Liver (tissue), 9 donors: ENCODE results near the gene DNMBP. TPM values are rescaled to one million over a fixed set of nuclear protein-coding genes. Genes with fewer than 3 reads are reported as not detected.
A peak's percentile ranks its signal among the peaks of the same experiment; 100 is the strongest.

Source experiments
- DNase-seq: peaks from one replicate; pipeline ENCODE4 v3.0.0-alpha.2; 2017; ENCODE audit warnings: low spot score
- H3K27ac ChIP-seq, 2 donors: one replicate each; pipeline ENCODE4 v1.7.0; 2013; ENCODE audit warnings: inconsistent platforms in 2 of 2, low read length in 2 of 2, control low read depth in 1 of 2, low read depth in 1 of 2, mild to moderate bottlenecking in 1 of 2
- H3K27me3 ChIP-seq, 4 donors: one replicate each; pipeline versions ENCODE4 v1.6.1 to v1.7.0; 2013; ENCODE audit warnings: low read length in 3 of 4, inconsistent platforms in 1 of 4, mild to moderate bottlenecking in 1 of 4, moderate library complexity in 1 of 4; ENCODE audit not compliant: control insufficient read depth in 4 of 4, insufficient read depth in 4 of 4
- H3K36me3 ChIP-seq, 4 donors: one replicate each; pipeline versions ENCODE4 v1.6.1 to v1.7.0; 2013; ENCODE audit warnings: low read length in 3 of 4, mild to moderate bottlenecking in 3 of 4, low read depth in 1 of 4, moderate library complexity in 1 of 4; ENCODE audit not compliant: control insufficient read depth in 4 of 4, insufficient read depth in 3 of 4
- H3K4me1 ChIP-seq, 4 donors: one replicate each; pipeline versions ENCODE4 v1.6.1 to v1.7.0; 2013; ENCODE audit warnings: low read length in 3 of 4, mild to moderate bottlenecking in 3 of 4, moderate library complexity in 1 of 4; ENCODE audit not compliant: control insufficient read depth in 4 of 4, insufficient read depth in 4 of 4
- H3K4me3 ChIP-seq, 3 donors: one replicate each; pipeline versions ENCODE4 v1.6.1 to v1.7.0; 2013; ENCODE audit warnings: low read length in 3 of 3, control low read depth in 1 of 3, low read depth in 1 of 3, mild to moderate bottlenecking in 1 of 3
- H3K9ac ChIP-seq, 2 donors: one replicate each; pipeline ENCODE4 v1.7.0; 2013; ENCODE audit warnings: low read length in 2 of 2, mild to moderate bottlenecking in 2 of 2, moderate library complexity in 2 of 2, control low read depth in 1 of 2, low read depth in 1 of 2
- H3K9me3 ChIP-seq, 4 donors: one replicate each; pipeline versions ENCODE4 v1.6.1 to v1.7.0; 2013; ENCODE audit warnings: low read length in 3 of 4; ENCODE audit not compliant: control insufficient read depth in 4 of 4
- ATF3 ChIP-seq: IDR thresholded peaks from 2 replicates; pipeline ENCODE4 v1.6.1; 2016; ENCODE audit warnings: antibody characterized with exemption
- CTCF ChIP-seq: fragments of 150-350 bp; IDR thresholded peaks from 2 replicates; pipeline ENCODE4 v1.5.1; 2017; ENCODE audit warnings: improper control_type of control experiment, low read depth, low read length; ENCODE audit not compliant: missing input control
- EGR1 ChIP-seq, 2 donors: IDR thresholded peaks; 2 replicates each; pipeline ENCODE4 v1.6.1; 2016 to 2018; ENCODE audit warnings: antibody characterized with exemption in 2 of 2, low read depth in 2 of 2
- FOXA1 ChIP-seq: IDR thresholded peaks from 2 replicates; pipeline ENCODE4 v1.6.1; 2016; ENCODE audit warnings: antibody characterized with exemption
- FOXA2 ChIP-seq: IDR thresholded peaks from 2 replicates; pipeline ENCODE4 v1.6.1; 2016; ENCODE audit warnings: antibody characterized with exemption
- GABPA ChIP-seq, 2 donors: IDR thresholded peaks in 1 of 2; conservative IDR thresholded peaks in 1 of 2; 2 replicates each; pipeline ENCODE4 v1.6.1; 2016; ENCODE audit warnings: antibody characterized with exemption in 2 of 2, mild to moderate bottlenecking in 1 of 2, moderate library complexity in 1 of 2
- HNF4A ChIP-seq, 2 donors: conservative IDR thresholded peaks; 2 replicates each; pipeline ENCODE4 v1.6.1; 2016; ENCODE audit warnings: antibody characterized with exemption in 2 of 2, mild to moderate bottlenecking in 2 of 2
- HNF4G ChIP-seq: IDR thresholded peaks from 2 replicates; pipeline ENCODE4 v1.6.1; 2016; ENCODE audit warnings: antibody characterized with exemption
- JUND ChIP-seq, 2 donors: IDR thresholded peaks; 2 replicates each; pipeline ENCODE4 v1.6.1; 2016; ENCODE audit warnings: antibody characterized with exemption in 2 of 2
- MAX ChIP-seq: IDR thresholded peaks from 2 replicates; pipeline ENCODE4 v1.6.1; 2016; ENCODE audit warnings: antibody characterized with exemption
- NR2F2 ChIP-seq: IDR thresholded peaks from 2 replicates; pipeline ENCODE4 v1.6.1; 2016; ENCODE audit warnings: antibody characterized with exemption
- RAD21 ChIP-seq, 2 donors: IDR thresholded peaks; 2 replicates each; pipeline ENCODE4 v1.6.1; 2016; ENCODE audit warnings: antibody characterized with exemption in 2 of 2, mild to moderate bottlenecking in 2 of 2
- REST ChIP-seq: IDR thresholded peaks from 2 replicates; pipeline ENCODE4 v1.6.1; 2016; ENCODE audit warnings: antibody characterized with exemption, mild to moderate bottlenecking
- RXRA ChIP-seq, 2 donors: IDR thresholded peaks; 2 replicates each; pipeline ENCODE4 v1.6.1; 2017 to 2018; ENCODE audit warnings: antibody characterized with exemption in 2 of 2, mild to moderate bottlenecking in 1 of 2
- TAF1 ChIP-seq: conservative IDR thresholded peaks from 2 replicates; pipeline ENCODE4 v1.6.1; 2016; ENCODE audit warnings: antibody characterized with exemption, mild to moderate bottlenecking
- YY1 ChIP-seq: IDR thresholded peaks from 2 replicates; pipeline ENCODE4 v1.6.1; 2016; ENCODE audit warnings: antibody characterized with exemption, mild to moderate bottlenecking
- ZBTB33 ChIP-seq: IDR thresholded peaks from 2 replicates; pipeline ENCODE4 v1.6.1; 2016; ENCODE audit warnings: antibody characterized with exemption
- WGBS: extraction: QIAGEN DNeasy Blood & Tissue Kit; methylation state at CpG from one replicate; pipeline ENCODE4 v1.1.7; 2013; 5-methylcytosine and 5-hydroxymethylcytosine counted together
- polyA plus RNA-seq, 2 donors: library from polyadenylated mRNA; stranded (reverse) in 1 of 2; unstranded in 1 of 2; fragments of 200-250 nt in 1 of 2; fragments of >200 nt in 1 of 2; fragmentation: Nextera tagmentation in 1 of 2; extraction: Ambion mirVana in 1 of 2; gene quantifications; one replicate each; pipeline versions ENCODE4 v1.2.1 to v1.2.3, GENCODE V29; 2013 to 2015
- total RNA-seq, 2 donors: library from RNA; depleted of rRNA; stranded (reverse); fragments of >200 nt; gene quantifications; one replicate each; pipeline ENCODE4 v1.2.3, GENCODE V29; 2014
- donor health status: healthy.
- donor health status: healthy.
- donor health status: healthy.
- donor health status: healthy.
- donor health status: healthy.

The DNMBP gene
- total and polyA plus RNA-seq, 4 donors, result 3.8 to 12.6 (median 5.3) TPM

GRCh38 chr10:99921948-99922347, 87.8 kb downstream of the DNMBP start:
- H3K9me3 ChIP-seq, result no peaks in the 10 kb centered on the region
- no peaks in the 10 kb centered on the region for H3K36me3 ChIP-seq
- no peak overlapping the region for H3K9ac ChIP-seq
- no peaks in the 10 kb centered on the region for H3K27me3 ChIP-seq
- 72% methylated on average over 2 of the region's 2 CpGs for WGBS
- no peak for DNase-seq
- H3K4me3 ChIP-seq, result no peak overlapping the region
- peaks cover 12 to 42% (median 33%) of the 10 kb centered on the region in 4 donors for H3K4me1 ChIP-seq
- peak overlapping the region in 1 of 2 donors; percentile 28 for H3K27ac ChIP-seq
- TF ChIP-seq CTCF (no peak), MAX (no peak), FOXA1 (no peak), HNF4A (conservative IDR thresholded peaks at IDR 0.05) (no peak), RXRA (IDR thresholded peaks at IDR 0.05) (no peak), YY1 (no peak), TAF1 (no peak), ZBTB33 (no peak), RAD21 (IDR thresholded peaks at IDR 0.05) (no peak), ATF3 (no peak), JUND (IDR thresholded peaks at IDR 0.05) (no peak), REST (no peak), FOXA2 (no peak), EGR1 (IDR thresholded peaks at IDR 0.05; ENCODE audit: low read depth in 2 of 2) (no peak), HNF4G (no peak), NR2F2 (no peak), GABPA (IDR thresholded peaks at IDR 0.05 in 1 of 2, conservative IDR thresholded peaks at IDR 0.05 in 1 of 2) (no peak)

GRCh38 chr10:99920901-99921300, 88.8 kb downstream of the DNMBP start:
- H3K9ac ChIP-seq, result no peak overlapping the region
- no peak overlapping the region for H3K4me3 ChIP-seq
- H3K27ac ChIP-seq, result peak overlapping the region; percentile 30 to 61
- TF ChIP-seq GABPA (IDR thresholded peaks at IDR 0.05 in 1 of 2, conservative IDR thresholded peaks at IDR 0.05 in 1 of 2) (no peak), MAX (no peak), HNF4A (conservative IDR thresholded peaks at IDR 0.05) (peak in 1 of 2 donors; percentile 11)
- H3K36me3 ChIP-seq, result no peaks in the 10 kb centered on the region
- H3K9me3 ChIP-seq, result no peaks in the 10 kb centered on the region
- no peak for DNase-seq
- no peaks in the 10 kb centered on the region for H3K27me3 ChIP-seq
- H3K4me1 ChIP-seq, result peaks cover 7 to 33% (median 25%) of the 10 kb centered on the region in 4 donors
- WGBS, result 80% methylated on average over 4 of the region's 4 CpGs
